Epithelial cell of esophagus (primary cell): ENCODE data around the gene SETBP1.

Experiments
- DNase-seq: peaks from one replicate; pipeline ENCODE4 v3.0.0; 2010; ENCODE audit warnings: low read depth
- H3K4me3 ChIP-seq: 2 replicates; pipeline ENCODE4 v1.5.1; 2011; ENCODE audit warnings: mild to moderate bottlenecking, low read length, control low read depth
- TF ChIP-seq, protein P1 (sequence below): IDR thresholded peaks from 2 replicates; pipeline ENCODE4 v1.5.1; 2011; ENCODE audit warnings: low read depth, mild to moderate bottlenecking, low read length, control low read depth, inconsistent platforms; ENCODE audit not compliant: insufficient read depth; ENCODE audit errors: missing control alignments

Gene SETBP1

DNA sequence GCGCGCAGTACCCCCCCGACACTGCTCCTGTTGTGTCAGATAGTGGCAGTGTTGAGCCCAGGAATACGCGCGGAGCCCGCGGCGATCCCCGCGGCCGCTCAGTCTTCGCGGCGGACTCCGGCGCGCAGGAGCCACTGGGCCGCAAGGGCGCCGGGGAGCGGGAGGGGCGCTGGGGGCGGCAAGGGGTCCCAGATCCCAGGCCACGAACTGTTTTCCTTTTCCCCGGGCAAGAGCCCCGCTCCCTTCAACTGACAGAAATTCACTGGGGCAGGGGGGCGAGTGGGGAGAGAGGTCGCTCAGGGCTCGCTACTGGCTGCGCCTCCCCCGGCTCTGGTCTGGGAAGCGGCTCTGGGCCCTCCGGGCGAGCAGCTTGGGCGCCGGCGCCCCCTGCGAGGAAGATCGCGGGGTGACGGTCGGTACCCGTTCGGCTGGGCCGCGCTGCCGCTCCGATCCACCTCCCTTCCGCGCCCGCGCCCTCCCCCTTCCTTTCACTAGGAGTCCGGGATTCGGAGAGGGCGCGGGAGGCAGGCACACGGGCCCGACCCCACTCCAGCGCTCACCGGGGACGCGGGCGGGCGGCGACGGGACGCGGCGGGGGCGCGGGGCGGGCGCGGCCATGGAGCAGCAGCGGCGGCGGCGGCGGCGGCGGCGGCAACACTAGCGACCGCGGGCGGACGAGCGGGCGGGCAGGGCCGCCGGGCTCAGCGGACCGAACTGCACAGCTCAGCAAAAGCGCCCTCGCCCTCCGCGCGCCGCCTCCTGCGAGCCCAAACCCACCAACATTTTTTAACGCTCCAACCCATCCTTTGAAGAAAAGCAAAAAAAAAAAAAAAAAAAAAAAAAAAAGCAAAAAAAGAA is 1.4 kb upstream of the SETBP1 start:
- DNase-seq: peak; percentile 88
- H3K4me3 ChIP-seq: peak overlapping the region; percentile 73
- TF ChIP-seq, protein P1, sequence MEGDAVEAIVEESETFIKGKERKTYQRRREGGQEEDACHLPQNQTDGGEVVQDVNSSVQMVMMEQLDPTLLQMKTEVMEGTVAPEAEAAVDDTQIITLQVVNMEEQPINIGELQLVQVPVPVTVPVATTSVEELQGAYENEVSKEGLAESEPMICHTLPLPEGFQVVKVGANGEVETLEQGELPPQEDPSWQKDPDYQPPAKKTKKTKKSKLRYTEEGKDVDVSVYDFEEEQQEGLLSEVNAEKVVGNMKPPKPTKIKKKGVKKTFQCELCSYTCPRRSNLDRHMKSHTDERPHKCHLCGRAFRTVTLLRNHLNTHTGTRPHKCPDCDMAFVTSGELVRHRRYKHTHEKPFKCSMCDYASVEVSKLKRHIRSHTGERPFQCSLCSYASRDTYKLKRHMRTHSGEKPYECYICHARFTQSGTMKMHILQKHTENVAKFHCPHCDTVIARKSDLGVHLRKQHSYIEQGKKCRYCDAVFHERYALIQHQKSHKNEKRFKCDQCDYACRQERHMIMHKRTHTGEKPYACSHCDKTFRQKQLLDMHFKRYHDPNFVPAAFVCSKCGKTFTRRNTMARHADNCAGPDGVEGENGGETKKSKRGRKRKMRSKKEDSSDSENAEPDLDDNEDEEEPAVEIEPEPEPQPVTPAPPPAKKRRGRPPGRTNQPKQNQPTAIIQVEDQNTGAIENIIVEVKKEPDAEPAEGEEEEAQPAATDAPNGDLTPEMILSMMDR: peak; percentile 60

DNA sequence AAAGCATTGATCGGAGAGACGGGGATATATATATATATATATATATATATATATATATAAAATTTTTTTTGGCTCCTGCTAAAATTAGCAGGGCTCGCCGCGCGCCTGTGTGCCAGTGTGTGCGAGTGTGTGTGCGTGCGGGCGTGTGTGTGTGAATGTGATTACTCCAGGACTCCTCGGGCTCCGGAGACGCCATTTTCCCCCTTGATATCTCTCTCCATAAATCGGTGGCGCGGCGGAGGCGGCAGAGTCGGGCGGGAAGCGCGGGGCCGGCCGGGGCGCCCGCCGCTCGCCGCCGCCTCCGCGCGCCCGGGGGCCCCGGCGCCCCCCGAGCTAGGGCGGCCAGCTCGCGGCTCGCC is 795 bp upstream of the SETBP1 start:
- TF ChIP-seq, protein P1: no peak
- H3K4me3 ChIP-seq: peak overlapping the region; percentile 73
- DNase-seq: peak; percentile 70

DNA sequence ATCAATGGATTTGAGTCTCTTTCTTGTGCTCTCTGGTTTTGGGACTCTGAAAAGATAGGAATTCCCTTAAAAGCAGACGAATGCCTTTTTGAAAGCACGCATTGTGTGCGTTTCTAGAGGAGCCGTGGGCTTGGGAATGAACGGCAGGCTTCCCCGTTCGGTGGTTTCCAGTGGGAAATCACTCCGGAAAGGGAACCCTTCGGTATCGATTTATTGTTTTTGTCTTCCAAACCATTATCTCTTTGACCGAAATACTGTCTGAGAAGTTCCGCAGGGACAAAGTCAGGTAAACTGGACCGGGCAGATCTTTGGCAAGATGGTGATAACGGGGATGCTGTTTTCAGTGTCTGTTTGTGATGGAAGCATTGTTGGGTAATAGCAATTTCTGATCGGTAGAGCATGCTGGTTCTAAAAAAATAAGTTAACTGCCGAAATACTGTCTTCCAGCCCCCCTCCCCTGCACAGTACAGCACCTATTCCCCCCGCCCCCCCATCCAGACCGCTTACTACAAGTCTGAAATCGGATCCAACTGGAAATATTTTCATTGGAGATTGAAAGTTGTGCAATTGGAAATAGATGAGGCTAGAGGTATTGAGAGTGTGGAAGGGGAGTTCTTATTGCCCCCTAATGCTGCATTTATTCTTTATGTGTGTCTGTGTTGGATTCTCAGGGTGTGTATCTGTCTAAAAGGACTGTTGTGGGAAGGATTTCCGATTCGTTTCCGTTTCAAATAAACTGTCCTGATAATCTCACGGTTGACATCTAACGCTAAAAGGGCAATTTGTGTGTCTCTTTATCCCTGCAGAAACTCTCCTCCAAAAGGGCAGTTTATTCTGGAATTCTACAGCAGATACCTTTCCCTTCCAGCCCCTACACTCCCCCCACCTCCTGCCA is 635 bp downstream of the SETBP1 start:
- TF ChIP-seq, protein P1: no peak
- DNase-seq: no peak
- peak overlapping the region; percentile 73 for H3K4me3 ChIP-seq

DNA sequence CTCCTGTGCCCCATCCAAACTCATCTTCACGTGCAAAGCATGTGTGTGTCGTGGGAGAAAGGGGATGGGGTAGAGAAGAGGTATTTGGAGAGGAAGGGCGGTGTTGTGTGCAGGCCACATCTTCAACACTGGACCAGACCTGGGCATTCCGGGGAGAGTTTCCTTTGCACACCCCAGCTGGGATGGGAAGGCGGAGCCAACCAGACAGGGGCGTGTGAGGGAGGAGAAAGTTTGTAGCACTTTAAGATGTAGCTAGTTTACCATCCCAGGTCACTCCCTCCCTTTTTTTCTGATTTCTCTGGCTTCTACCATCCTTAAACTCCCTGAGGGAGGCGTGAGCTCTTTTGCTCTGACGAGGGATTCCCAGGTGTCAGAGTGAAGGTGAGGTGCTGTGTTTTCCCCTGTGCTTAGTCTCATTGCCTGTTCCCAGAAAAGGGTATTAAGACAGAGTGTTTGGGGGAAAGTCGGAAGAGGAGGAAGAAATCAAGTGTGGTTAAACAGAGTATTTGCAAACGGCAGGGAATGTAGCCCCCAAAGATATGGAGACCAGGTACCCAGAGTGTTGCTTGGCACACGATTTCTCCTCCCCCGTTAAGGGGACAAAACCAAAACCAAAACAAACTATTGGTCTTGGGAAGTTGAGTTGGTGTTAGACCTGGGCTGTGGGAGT is 1.6 kb downstream of the SETBP1 start:
- TF ChIP-seq, protein P1: no peak
- peak; percentile 44 for DNase-seq
- no peak overlapping the region for H3K4me3 ChIP-seq

DNA sequence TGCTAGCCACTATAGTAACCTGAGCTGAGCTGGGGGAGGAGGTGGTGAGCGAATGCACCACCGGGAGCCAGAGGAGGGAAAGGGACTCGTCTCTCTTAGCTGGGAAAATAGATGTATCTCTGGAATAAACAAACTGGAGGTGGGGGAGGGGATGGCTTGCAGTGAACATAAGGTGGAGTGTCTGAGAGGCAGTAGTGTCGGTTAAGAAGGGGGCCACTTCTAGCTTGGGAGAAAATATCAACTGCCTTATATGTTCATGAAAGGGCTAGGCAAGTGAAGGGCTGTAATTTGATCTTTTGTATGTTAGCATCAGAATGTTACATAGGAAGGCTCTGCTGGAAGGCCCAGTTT is 2.2 kb downstream of the SETBP1 start:
- TF ChIP-seq, protein P1: no peak
- H3K4me3 ChIP-seq: no peak overlapping the region
- peak; percentile 28 for DNase-seq

DNA sequence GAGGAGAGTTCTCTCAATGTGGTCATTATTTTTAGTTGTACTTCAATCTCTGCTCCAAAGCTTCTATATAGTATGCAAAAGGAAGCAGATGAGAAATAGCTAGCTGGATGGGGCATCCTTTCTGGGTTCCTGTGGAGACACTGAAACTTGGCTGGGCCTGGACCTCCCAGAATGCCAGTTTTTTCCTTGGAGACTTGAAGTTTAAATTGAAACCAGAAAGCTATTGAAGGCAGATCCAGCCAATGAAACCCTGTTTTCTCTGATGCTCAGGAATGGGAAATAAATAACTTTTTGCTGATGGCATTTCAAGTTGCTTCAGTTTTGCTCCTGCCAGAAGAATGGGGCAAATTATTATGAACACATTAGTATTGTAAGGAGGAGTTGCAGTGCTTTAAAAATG is 2.9 kb downstream of the SETBP1 start:
- TF ChIP-seq, protein P1: no peak
- no peak overlapping the region for H3K4me3 ChIP-seq
- DNase-seq: no peak
